GM23338 (cell line): ENCODE data around the gene DENND2A. TPM values are rescaled to one million over a fixed set of nuclear protein-coding genes. Genes with fewer than 3 reads are reported as not detected.

Experiments
- ATAC-seq: fragments of 200-7000 bp; cut with Tn5 transposase; 3 replicates; pipeline ENCODE4 v1.9.1; 2020
- DNase-seq: peaks from one replicate; pipeline ENCODE4 v3.0.0-alpha.2; 2015; ENCODE audit warnings: low spot score
- H2AFZ ChIP-seq: fragments of 200-600 bp; sonication (generic); 2 replicates; pipeline ENCODE4 v1.8.0; 2016; ENCODE audit warnings: antibody characterized with exemption, mild to moderate bottlenecking, moderate library complexity
- H3F3A ChIP-seq: fragments of 200-600 bp; sonication (generic); replicated peaks from 2 replicates; pipeline ENCODE4 v1.8.0; 2017; ENCODE audit warnings: antibody characterized with exemption, mixed run types, low read depth
- H3K27ac ChIP-seq: fragments of 200-600 bp; sonication (generic); 2 replicates; pipeline ENCODE4 v1.6.1; 2016; ENCODE audit warnings: low read depth
- H3K27me3 ChIP-seq: fragments of 200-600 bp; sonication (generic); 2 replicates; pipeline ENCODE4 v1.8.0; 2016; ENCODE audit warnings: mild to moderate bottlenecking, mixed run types, moderate library complexity; ENCODE audit not compliant: insufficient read depth
- H3K36me3 ChIP-seq: fragments of 200-600 bp; sonication (generic); 2 replicates; pipeline ENCODE4 v1.8.0; 2016; ENCODE audit warnings: mild to moderate bottlenecking; ENCODE audit not compliant: insufficient read depth
- H3K4me1 ChIP-seq: fragments of 200-600 bp; sonication (generic); 2 replicates; pipeline ENCODE4 v1.8.0; 2016; ENCODE audit warnings: mild to moderate bottlenecking, moderate library complexity; ENCODE audit not compliant: insufficient read depth
- H3K4me2 ChIP-seq: fragments of 200-600 bp; sonication (generic); 2 replicates; pipeline ENCODE4 v1.7.1; 2017; ENCODE audit warnings: mixed run types
- H3K4me3 ChIP-seq: fragments of 200-600 bp; sonication (generic); 2 replicates; pipeline ENCODE4 v1.6.1; 2016; ENCODE audit warnings: mixed run types
- H3K79me2 ChIP-seq: fragments of 200-600 bp; sonication (generic); replicated peaks from 2 replicates; pipeline ENCODE4 v1.8.0; 2017; ENCODE audit warnings: mild to moderate bottlenecking; ENCODE audit not compliant: insufficient read depth
- H3K9me2 ChIP-seq: fragments of 200-600 bp; sonication (generic); 2 replicates; pipeline ENCODE4 v1.8.0; 2017; ENCODE audit not compliant: insufficient read depth
- H4K20me1 ChIP-seq: fragments of 200-600 bp; sonication (generic); replicated peaks from 2 replicates; pipeline ENCODE4 v1.8.0; 2017; ENCODE audit warnings: mild to moderate bottlenecking; ENCODE audit not compliant: insufficient read depth
- H3K27ac Mint-ChIP-seq: 2 replicates; pipeline ENCODE4 v1.8.0; 2020; ENCODE audit warnings: inconsistent platforms, mild to moderate bottlenecking, moderate library complexity, mixed read lengths
- H3K27me3 Mint-ChIP-seq: 3 replicates; pipeline ENCODE4 v1.8.0; 2022; ENCODE audit warnings: low read depth, mild to moderate bottlenecking, moderate library complexity, mixed read lengths, inconsistent platforms; ENCODE audit not compliant: insufficient read depth, poor library complexity
- H3K36me3 Mint-ChIP-seq: 3 replicates; pipeline ENCODE4 v1.8.0; 2021; ENCODE audit warnings: low read depth, mild to moderate bottlenecking, inconsistent platforms, moderate library complexity, mixed read lengths
- H3K4me1 Mint-ChIP-seq: 3 replicates; pipeline ENCODE4 v1.8.0; 2020; ENCODE audit warnings: mild to moderate bottlenecking, inconsistent platforms, mixed read lengths
- H3K4me3 Mint-ChIP-seq: 3 replicates; pipeline ENCODE4 v1.8.0; 2021; ENCODE audit warnings: moderate library complexity, mild to moderate bottlenecking, inconsistent platforms, mixed read lengths
- H3K9me3 Mint-ChIP-seq: 3 replicates; pipeline ENCODE4 v1.8.0; 2020; ENCODE audit warnings: moderate library complexity, mild to moderate bottlenecking, inconsistent platforms, mixed read lengths
- ETS1 ChIP-seq: IDR thresholded peaks from 2 replicates; pipeline ENCODE4 v1.6.1; 2016; ENCODE audit warnings: antibody characterized with exemption
- POLR2AphosphoS5 ChIP-seq: IDR thresholded peaks from 2 replicates; pipeline ENCODE4 v1.6.1; 2016; ENCODE audit warnings: antibody characterized with exemption, low read depth
- ZNF114 ChIP-seq: fragments of 250-450 bp; sonication (Bioruptor Pico); IDR thresholded peaks from 2 replicates; pipeline ENCODE4 v1.5.0; 2020; ENCODE audit warnings: mild to moderate bottlenecking, moderate library complexity
- ZNF462 ChIP-seq: fragments of 250-450 bp; sonication (Bioruptor Pico); IDR thresholded peaks from 2 replicates; pipeline ENCODE4 v1.5.0; 2020; ENCODE audit warnings: mild to moderate bottlenecking, moderate library complexity
- polyA plus RNA-seq: library from polyadenylated mRNA; unstranded; fragments of >200 nt; fragmentation: Nextera tagmentation; extraction: Ambion mirVana; gene quantifications from 2 replicates; pipeline ENCODE4 v1.2.1, GENCODE V29; 2016
- total RNA-seq: library from RNA; depleted of rRNA; stranded (reverse); fragments of >200 nt; shearing (Covaris generic); gene quantifications from 2 replicates; pipeline ENCODE4 v1.2.3, GENCODE V29; 2014

The DENND2A gene
- total and polyA plus RNA-seq, 2 experiments from 2014 or later, result 1.7 to 5.6 TPM

- 0 out of 2 replicates have a peak within 1 kb of the TSS, but pooled peaks have one; percentile 19 for H3K27ac Mint-ChIP-seq
- H3F3A ChIP-seq, result 0 out of 2 replicates have a peak, but pooled peaks cover 3% of the 10 kb centered on the region
- DNase-seq (peak; percentile 84), ATAC-seq (peak; percentile 64)
- peak within 1 kb of the TSS; percentile 93 for H3K4me2 ChIP-seq
- H3K27me3 ChIP-seq, result 0 out of 2 replicates have a peak, but pooled peaks cover 5% of the 10 kb centered on the region
- H3K36me3 ChIP-seq, result no peaks in the 10 kb centered on the region
- H2AFZ ChIP-seq, result peak within 1 kb of the TSS; percentile 96
- no peak within 1 kb of the TSS for H3K27ac ChIP-seq
- H3K27me3 Mint-ChIP-seq, result peaks cover 17% of the 10 kb centered on the region
- H3K9me2 ChIP-seq, result no peaks in the 10 kb centered on the region
- H3K4me3 Mint-ChIP-seq, result peak within 1 kb of the TSS; percentile 75
- no peaks in the 10 kb centered on the region for H3K79me2 ChIP-seq
- H4K20me1 ChIP-seq, result peaks cover 6% of the 10 kb centered on the region; the same call in 1 of the 2 replicates
- TF ChIP-seq ZNF462 (CRISPR knock-in tag) (no peak), POLR2AphosphoS5 (peak; percentile 48; the same call in 1 of the 2 replicates)
- H3K4me1 ChIP-seq, result peaks cover 25% of the 10 kb centered on the region
- H3K36me3 Mint-ChIP-seq, result no peaks in the 10 kb centered on the region; the same call in 2 of the 3 replicates
- H3K9me3 Mint-ChIP-seq, result no peaks in the 10 kb centered on the region; the same call in 2 of the 3 replicates
- H3K4me3 ChIP-seq, result peak within 1 kb of the TSS; percentile 72
- peaks cover 17% of the 10 kb centered on the region for H3K4me1 Mint-ChIP-seq
Measured at GRCh38 chr7:140672382-140673062, 31.9 kb upstream of the DENND2A start, which contains the start of gene ADCK2. Gene ADCK2 (plus strand): TSS chr7:140672945. CDS start chr7:140673331, 386 bp downstream.

- Histone ChIP-seq H2AFZ (peak overlapping the region; percentile 96), H3K4me3 (peak overlapping the region; percentile 72), H3K36me3 (no peaks in the 10 kb centered on the region), H3K79me2 (no peaks in the 10 kb centered on the region), H3K27ac (no peak overlapping the region), H3K4me1 (peaks cover 25% of the 10 kb centered on the region), H3K27me3 (0 out of 2 replicates have a peak, but pooled peaks cover 5% of the 10 kb centered on the region), H3K4me2 (peak overlapping the region; percentile 78), H4K20me1 (peaks cover 6% of the 10 kb centered on the region; the same call in 1 of the 2 replicates), H3K9me2 (no peaks in the 10 kb centered on the region), H3F3A (0 out of 2 replicates have a peak, but pooled peaks cover 3% of the 10 kb centered on the region)
- DNase-seq (peak; percentile 53), ATAC-seq (peak; percentile 9)
- Mint-ChIP-seq H3K4me1 (peaks cover 17% of the 10 kb centered on the region), H3K27me3 (peaks cover 17% of the 10 kb centered on the region), H3K4me3 (peak overlapping the region; percentile 73), H3K27ac (0 out of 2 replicates have a peak overlapping the region, but pooled peaks have one; percentile 19), H3K9me3 (no peaks in the 10 kb centered on the region; the same call in 2 of the 3 replicates), H3K36me3 (no peaks in the 10 kb centered on the region; the same call in 2 of the 3 replicates)
- TF ChIP-seq ETS1 (no peak), ZNF114 (no peak), POLR2AphosphoS5 (no peak)
Measured at GRCh38 chr7:140671966-140672365, 31.4 kb upstream of the DENND2A start.
